ENCODE results near the gene RAB7B. TPM values are rescaled to one million over a fixed set of nuclear protein-coding genes. Genes with fewer than 3 reads are reported as not detected.

RAB7B gene
- total RNA-seq, 1 donor from 2014 or later: not detected

- H3K4me1 Mint-ChIP-seq (ENCODE audit: low read depth): peaks cover 4% of the 10 kb centered on the region
- H3K4me3 Mint-ChIP-seq (ENCODE audit: low read depth): no peak overlapping the region
- H3K27me3 Mint-ChIP-seq: peaks cover 44% of the 10 kb centered on the region
- peak overlapping the region; percentile 9 for H3K27ac Mint-ChIP-seq
- no peak for TF ChIP-seq CTCF (IDR thresholded peaks at IDR 0.05; ENCODE audit: unreplicated experiment)
- H3K9me3 Mint-ChIP-seq (ENCODE audit: low read depth): peaks cover 3% of the 10 kb centered on the region
- no peak for DNase-seq (ENCODE audit: low spot score, unreplicated experiment)
- no peaks in the 10 kb centered on the region for H3K36me3 Mint-ChIP-seq (ENCODE audit: insufficient read depth)
Measured at GRCh38 chr1:206030191-206030590, 27.0 kb upstream of the RAB7B start.

DNA sequence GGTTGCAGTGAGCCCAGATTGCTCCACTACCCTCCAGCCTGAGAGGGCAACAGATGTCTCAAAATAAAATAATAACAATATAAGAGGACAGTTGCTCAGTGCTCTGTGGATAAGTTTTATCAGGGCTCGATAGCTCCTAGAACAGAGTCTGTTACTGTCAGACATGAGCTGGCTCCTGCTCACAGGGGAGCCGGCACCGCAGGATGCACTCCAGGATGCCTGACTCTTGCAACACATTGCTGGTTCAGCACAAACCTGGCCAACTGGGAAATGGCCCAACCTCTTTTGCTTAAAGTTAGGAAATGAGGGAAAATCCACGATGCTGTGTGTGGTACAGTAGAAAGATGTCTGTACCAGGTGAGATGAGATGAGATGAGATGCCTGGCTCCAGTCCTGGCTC, 26.3 kb upstream of the RAB7B start:
- H3K27ac Mint-ChIP-seq: no peak overlapping the region
- no peaks in the 10 kb centered on the region for H3K36me3 Mint-ChIP-seq (ENCODE audit: insufficient read depth)
- DNase-seq (ENCODE audit: low spot score, unreplicated experiment): no peak

DNA sequence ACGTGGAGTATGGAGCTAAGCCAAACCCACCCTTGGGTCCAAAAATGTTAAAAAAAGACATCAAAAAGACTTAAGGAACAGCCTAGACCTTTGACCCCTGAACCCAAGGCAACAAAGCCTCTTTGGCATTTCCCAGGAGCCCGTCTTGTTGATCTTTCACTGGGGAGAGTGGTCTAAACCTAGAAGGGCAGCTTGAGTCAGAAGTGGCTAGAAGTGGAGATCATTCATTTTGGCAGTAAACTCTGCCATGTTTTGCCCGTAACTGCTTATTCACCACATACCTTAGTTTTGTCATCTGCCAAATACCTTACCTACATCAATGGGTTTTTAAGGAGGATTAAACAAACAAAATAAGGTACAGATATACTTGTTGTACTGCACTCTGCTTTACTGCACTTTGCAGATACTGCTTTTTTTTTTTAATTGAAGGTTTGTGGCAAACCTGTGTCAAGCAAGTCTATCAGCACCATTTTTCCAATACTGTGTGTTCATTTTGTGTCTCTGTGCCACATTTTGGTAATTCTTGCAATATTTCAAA, 22.2 kb upstream of the RAB7B start:
- no peak for DNase-seq (ENCODE audit: low spot score, unreplicated experiment)

More for the DNA sequence above, 26.3 kb upstream of the RAB7B start:
- peaks cover 37% of the 10 kb centered on the region for H3K27me3 Mint-ChIP-seq
- peaks cover 3% of the 10 kb centered on the region for H3K9me3 Mint-ChIP-seq (ENCODE audit: low read depth)
- H3K4me1 Mint-ChIP-seq (ENCODE audit: low read depth): peaks cover 7% of the 10 kb centered on the region
- TF ChIP-seq CTCF (IDR thresholded peaks at IDR 0.05; ENCODE audit: unreplicated experiment): no peak
- no peak overlapping the region for H3K4me3 Mint-ChIP-seq (ENCODE audit: low read depth)

DNA sequence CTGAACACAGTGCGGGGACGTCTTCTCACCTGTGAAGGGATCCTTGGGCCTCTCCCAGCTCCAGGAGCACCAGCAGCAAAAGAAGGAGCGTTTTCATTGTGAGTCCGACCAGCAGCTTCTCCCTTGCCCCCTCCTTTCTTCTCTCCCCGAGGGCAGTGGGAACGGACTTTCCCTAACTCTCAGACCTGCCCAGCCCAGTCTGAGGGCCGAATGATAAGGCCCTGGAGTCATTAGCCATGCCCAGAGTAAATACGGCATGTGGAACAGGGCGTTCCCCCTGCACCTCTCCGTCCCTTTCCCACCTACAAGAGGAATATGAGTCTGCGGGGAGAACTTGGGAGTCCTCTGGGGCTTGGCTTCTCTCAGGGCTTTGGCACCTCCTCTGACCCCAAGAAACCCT, 20.5 kb upstream of the RAB7B start, which contains the start of gene CTSE:
TSS of gene CTSE (minus strand) at position 201 of the 400 bp plus-strand sequence. CDS start at position 97, 104 bp downstream.
- Mint-ChIP-seq H3K4me1 (ENCODE audit: low read depth) (peaks cover 37% of the 10 kb centered on the region), H3K27ac (no peak within 1 kb of the TSS)
- no peak for DNase-seq (ENCODE audit: low spot score, unreplicated experiment)

More for the DNA sequence above, 22.2 kb upstream of the RAB7B start:
- peaks cover 12% of the 10 kb centered on the region for H3K27me3 Mint-ChIP-seq
- no peak overlapping the region for H3K4me3 Mint-ChIP-seq (ENCODE audit: low read depth)
- H3K36me3 Mint-ChIP-seq (ENCODE audit: insufficient read depth): no peaks in the 10 kb centered on the region
- no peak for TF ChIP-seq CTCF (IDR thresholded peaks at IDR 0.05; ENCODE audit: unreplicated experiment)
- H3K9me3 Mint-ChIP-seq (ENCODE audit: low read depth): peaks cover 3% of the 10 kb centered on the region
- H3K27ac Mint-ChIP-seq: no peak overlapping the region
- H3K4me1 Mint-ChIP-seq (ENCODE audit: low read depth): peaks cover 37% of the 10 kb centered on the region

GRCh38 chr1:206022766-206023165, 19.6 kb upstream of the RAB7B start:
- TF ChIP-seq CTCF (IDR thresholded peaks at IDR 0.05; ENCODE audit: unreplicated experiment): no peak
- no peak overlapping the region for H3K4me3 Mint-ChIP-seq (ENCODE audit: low read depth)
- peaks cover 1% of the 10 kb centered on the region for H3K36me3 Mint-ChIP-seq (ENCODE audit: insufficient read depth)
- peaks cover 37% of the 10 kb centered on the region for H3K4me1 Mint-ChIP-seq (ENCODE audit: low read depth)
- peaks cover 5% of the 10 kb centered on the region for H3K27me3 Mint-ChIP-seq
- peaks cover 6% of the 10 kb centered on the region for H3K9me3 Mint-ChIP-seq (ENCODE audit: low read depth)
- no peak for DNase-seq (ENCODE audit: low spot score, unreplicated experiment)
- H3K27ac Mint-ChIP-seq: no peak overlapping the region

More for the DNA sequence above, 20.5 kb upstream of the RAB7B start, which contains the start of gene CTSE:
- H3K9me3 Mint-ChIP-seq (ENCODE audit: low read depth): peaks cover 3% of the 10 kb centered on the region
- peaks cover 8% of the 10 kb centered on the region for H3K27me3 Mint-ChIP-seq
- TF ChIP-seq CTCF (IDR thresholded peaks at IDR 0.05; ENCODE audit: unreplicated experiment): no peak
- no peaks in the 10 kb centered on the region for H3K36me3 Mint-ChIP-seq (ENCODE audit: insufficient read depth)
- peak within 1 kb of the TSS; percentile 17 for H3K4me3 Mint-ChIP-seq (ENCODE audit: low read depth)

Data from progenitor cell of endocrine pancreas (in vitro differentiated cells).